AG09309 (cell line): ENCODE data around the gene ARL4C.

Source experiments
- DNase-seq: peaks from one replicate; pipeline ENCODE4 v3.0.0-alpha.2; 2010; ENCODE audit warnings: low read depth
- H3K4me3 ChIP-seq: 2 replicates; pipeline ENCODE4 v1.5.1; 2011; ENCODE audit warnings: mild to moderate bottlenecking, low read depth, low read length, moderate library complexity; ENCODE audit not compliant: control insufficient read depth
- CTCF ChIP-seq: IDR thresholded peaks from 2 replicates; pipeline ENCODE4 v1.5.1; 2011; ENCODE audit warnings: mild to moderate bottlenecking, low read depth, low read length, inconsistent platforms; ENCODE audit not compliant: insufficient read depth, control insufficient read depth; ENCODE audit errors: missing control alignments

The ARL4C gene

GRCh38 chr2:234493796-234494195 is 3.1 kb downstream of the ARL4C start:
- no peak for TF ChIP-seq CTCF
- H3K4me3 ChIP-seq = peak overlapping the region; percentile 62
- no peak for DNase-seq

- DNase-seq = no peak
- no peak for TF ChIP-seq CTCF
- H3K4me3 ChIP-seq = peak overlapping the region; percentile 2; the same call in 1 of the 2 replicates
Observed at GRCh38 chr2:234492717-234493485, 4.0 kb downstream of the ARL4C start.

GRCh38 chr2:234491897-234492296 is 5.0 kb downstream of the ARL4C start:
- H3K4me3 ChIP-seq = no peak overlapping the region
- no peak for TF ChIP-seq CTCF
- DNase-seq = no peak

GRCh38 chr2:234491281-234491680 is 5.6 kb downstream of the ARL4C start:
- H3K4me3 ChIP-seq = no peak overlapping the region
- no peak for DNase-seq
- no peak for TF ChIP-seq CTCF

GRCh38 chr2:234490271-234491091 is 6.4 kb downstream of the ARL4C start:
- DNase-seq = no peak
- H3K4me3 ChIP-seq = no peak overlapping the region
- no peak for TF ChIP-seq CTCF

GRCh38 chr2:234488913-234489451 is 7.9 kb downstream of the ARL4C start:
- no peak for TF ChIP-seq CTCF
- DNase-seq = no peak
- no peak overlapping the region for H3K4me3 ChIP-seq
